Fibroblast of mammary gland (primary cell): ENCODE measurements around the gene SEBOX.

Source experiments
- DNase-seq: peaks from one replicate; pipeline ENCODE4 v3.0.0-alpha.2; 2010; ENCODE audit warnings: low read depth
- H3K4me3 ChIP-seq: 2 replicates; pipeline ENCODE4 v1.5.1; 2011; ENCODE audit warnings: low read depth, mild to moderate bottlenecking, low read length, moderate library complexity; ENCODE audit not compliant: control insufficient read depth
- TF ChIP-seq, protein P1 (sequence below): conservative IDR thresholded peaks from 2 replicates; pipeline ENCODE4 v1.5.1; 2011; ENCODE audit warnings: low read depth, low read length, inconsistent platforms; ENCODE audit not compliant: control insufficient read depth, insufficient read depth

SEBOX gene

DNA sequence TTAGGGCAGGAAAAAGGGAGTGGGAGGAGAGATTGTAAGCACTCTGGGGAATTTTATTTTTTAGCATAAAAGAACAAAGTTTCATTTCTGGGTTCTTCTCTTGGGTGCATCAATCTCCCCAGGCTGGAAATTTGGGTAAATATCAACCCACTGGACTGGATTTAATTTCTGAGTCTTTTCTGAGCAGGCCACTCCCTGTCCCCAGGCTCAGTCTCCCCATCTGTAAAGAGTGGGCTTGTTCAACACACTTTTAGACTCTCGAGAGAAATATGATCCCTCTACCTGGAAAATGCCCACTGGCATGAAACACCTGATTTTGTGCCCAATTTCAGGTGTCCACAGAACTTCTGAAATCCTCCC lies 5.7 kb upstream of the SEBOX start:
- H3K4me3 ChIP-seq: no peak overlapping the region
- TF ChIP-seq, protein P1, sequence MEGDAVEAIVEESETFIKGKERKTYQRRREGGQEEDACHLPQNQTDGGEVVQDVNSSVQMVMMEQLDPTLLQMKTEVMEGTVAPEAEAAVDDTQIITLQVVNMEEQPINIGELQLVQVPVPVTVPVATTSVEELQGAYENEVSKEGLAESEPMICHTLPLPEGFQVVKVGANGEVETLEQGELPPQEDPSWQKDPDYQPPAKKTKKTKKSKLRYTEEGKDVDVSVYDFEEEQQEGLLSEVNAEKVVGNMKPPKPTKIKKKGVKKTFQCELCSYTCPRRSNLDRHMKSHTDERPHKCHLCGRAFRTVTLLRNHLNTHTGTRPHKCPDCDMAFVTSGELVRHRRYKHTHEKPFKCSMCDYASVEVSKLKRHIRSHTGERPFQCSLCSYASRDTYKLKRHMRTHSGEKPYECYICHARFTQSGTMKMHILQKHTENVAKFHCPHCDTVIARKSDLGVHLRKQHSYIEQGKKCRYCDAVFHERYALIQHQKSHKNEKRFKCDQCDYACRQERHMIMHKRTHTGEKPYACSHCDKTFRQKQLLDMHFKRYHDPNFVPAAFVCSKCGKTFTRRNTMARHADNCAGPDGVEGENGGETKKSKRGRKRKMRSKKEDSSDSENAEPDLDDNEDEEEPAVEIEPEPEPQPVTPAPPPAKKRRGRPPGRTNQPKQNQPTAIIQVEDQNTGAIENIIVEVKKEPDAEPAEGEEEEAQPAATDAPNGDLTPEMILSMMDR: no peak
- DNase-seq: no peak

DNA sequence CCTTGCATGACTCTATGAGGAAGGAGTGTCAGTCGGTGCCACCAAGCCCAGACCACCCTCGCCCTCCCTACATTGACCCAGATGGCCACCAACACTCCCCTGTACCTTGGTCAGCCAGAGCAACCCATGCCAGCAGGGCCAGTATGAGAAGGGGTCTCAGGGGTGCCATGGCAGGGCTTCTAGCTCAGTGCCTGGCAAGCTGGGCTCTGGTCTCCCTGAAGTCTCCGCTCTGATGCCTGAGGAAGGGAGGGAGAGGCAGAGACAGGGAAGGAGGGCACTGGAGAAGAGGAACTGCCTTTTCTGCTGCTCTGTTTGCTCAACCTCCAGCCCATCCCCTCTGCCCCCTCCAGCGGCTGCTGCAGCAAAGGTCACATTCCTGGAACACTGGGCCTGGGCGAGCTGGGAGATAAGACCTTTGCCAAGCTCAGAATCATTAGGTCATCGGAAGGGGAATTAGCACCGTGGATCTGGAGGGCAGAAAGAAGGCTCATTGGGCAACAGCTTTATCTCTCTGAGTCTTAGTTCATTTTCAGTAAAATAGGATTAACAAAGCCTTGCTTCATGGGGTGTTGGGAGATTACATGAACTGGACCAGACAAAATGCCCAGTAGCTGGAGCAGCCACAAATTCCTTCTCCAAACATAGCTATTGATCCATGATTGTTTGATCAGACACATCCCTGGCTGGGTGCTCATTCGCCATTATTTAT lies 5.2 kb upstream of the SEBOX start, which contains the start of gene VTN:
Gene VTN (minus strand): TSS at position 273 of the 709 bp plus-strand sequence. CDS start 104 bp downstream, at position 169.
- DNase-seq: no peak
- peak within 1 kb of the TSS; percentile 60 for H3K4me3 ChIP-seq
- TF ChIP-seq, protein P1: no peak

DNA sequence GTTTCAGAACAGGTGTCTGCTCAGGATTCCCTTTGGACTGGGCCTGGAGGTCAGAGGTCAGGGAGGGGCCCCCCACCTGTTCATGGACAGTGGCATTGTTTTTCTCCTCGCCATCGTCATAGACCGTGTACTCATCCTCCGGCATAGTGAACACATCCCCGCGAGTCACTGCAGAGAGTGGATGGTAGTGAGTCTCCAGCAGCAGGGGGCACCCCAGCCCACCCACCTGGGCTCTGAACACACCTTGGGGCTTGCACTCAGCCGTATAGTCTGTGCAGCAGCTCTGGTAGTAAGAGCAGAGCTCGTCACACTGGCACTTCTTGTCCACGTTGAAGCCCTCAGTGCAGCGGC lies 4.7 kb upstream of the SEBOX start:
- no peak for DNase-seq
- TF ChIP-seq, protein P1: no peak
- no peak overlapping the region for H3K4me3 ChIP-seq

DNA sequence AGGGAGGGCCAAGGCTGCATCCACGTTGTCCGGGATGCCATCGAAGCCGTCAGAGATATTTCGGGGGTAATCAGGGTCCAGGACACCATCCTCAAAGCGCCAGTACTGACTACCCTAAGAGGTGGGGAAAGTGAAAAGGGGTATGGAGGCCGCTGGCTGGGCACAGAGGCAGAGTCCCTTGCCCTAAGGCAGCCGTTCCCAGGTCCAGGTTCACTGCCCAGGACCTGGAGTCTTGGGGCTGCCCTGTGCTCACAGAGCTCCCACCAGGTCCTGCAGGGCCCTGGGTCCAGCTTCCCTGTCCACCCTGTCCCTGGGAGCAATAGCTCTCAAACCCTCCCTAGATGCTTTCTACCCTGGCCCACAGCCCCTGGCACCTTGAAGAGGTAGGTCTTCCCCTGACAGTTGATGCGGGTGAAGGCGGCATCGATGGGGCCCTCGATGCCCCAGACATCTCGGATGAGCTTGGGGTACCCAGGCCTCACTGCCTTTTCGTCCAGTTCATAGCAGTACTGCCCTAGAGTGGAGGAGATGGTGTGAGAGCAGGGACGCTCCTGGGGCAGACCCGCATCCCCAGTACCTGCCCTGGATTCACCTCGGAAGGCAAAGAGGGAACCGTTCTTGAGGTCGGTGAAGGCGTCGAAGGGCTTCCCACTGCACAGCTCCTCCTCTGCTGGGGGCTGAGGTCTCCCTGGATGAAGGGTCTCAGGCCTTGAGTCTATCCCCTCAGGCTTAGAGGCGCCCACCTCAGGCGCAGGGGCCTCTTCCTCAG lies 4.1 kb upstream of the SEBOX start:
- no peak for DNase-seq
- TF ChIP-seq, protein P1: no peak
- H3K4me3 ChIP-seq: no peak overlapping the region

DNA sequence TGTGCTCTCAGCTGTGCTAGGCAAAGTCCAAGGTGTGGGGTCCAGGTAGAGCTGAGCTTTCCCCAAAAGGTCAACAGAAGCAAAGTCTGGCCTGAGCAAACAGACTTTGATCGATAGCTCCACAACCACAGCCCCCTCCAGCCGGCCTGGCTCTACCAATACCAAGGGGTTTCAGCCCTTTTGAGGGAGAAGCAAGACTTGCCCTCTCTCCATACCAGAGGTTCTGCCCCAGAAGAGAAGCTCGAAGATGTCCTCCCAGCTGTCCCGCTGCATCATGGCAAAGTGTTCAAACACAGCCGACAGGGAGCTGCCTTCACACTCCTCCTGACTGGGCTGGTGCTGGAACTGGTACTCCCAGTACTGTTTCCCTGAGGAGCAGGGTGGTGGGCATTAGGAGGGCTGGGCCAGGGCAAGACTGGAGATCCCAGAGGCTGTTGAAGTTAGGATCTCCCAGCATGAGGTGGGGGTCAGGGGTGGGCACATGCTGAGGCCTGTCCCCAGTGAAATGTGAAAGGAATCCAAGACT lies 3.4 kb upstream of the SEBOX start:
- no peak overlapping the region for H3K4me3 ChIP-seq
- TF ChIP-seq, protein P1: no peak
- no peak for DNase-seq

DNA sequence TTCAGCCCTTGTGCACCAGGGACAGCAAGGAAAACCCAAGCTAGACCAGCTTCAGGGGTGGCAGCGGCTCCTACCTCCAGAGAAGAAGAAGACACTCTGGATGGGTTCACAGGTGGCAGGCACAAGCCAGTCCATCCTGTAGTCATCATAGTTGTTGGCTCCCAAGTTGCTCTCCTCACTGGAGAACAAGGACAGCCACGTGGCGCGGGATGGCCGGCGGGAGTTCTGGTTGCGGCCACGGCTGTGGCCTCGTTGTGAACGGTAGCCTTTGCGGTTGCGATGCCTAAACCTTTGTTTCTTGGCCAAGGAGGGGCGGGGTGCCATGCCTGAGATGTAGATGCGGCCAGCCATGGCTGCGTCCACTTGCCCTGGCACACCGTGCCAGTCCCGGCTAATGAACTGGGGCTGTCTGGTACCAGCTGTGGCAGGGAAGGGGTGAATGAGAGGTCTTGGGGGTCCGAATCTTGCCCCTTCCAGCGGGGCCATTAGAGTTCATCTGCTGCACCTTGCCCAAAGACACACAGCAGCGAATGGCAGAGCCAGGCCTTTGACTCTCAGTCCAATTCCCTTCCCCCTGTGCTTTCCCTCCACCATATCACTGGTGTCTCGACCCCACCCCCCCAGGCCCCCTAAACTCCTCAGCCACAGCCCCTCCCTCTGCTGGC lies 2.8 kb upstream of the SEBOX start:
- H3K4me3 ChIP-seq: no peak overlapping the region
- no peak for DNase-seq
- TF ChIP-seq, protein P1: no peak
